GM18526 (cell line): Measurements from ENCODE around the gene FLYWCH2.

Experiments
- POLR2A ChIP-seq: IDR thresholded peaks from 3 replicates; pipeline ENCODE4 v1.6.1; 2011; ENCODE audit not compliant: insufficient read length; ENCODE audit errors: extremely low read depth

Gene FLYWCH2

GRCh38 chr16:2912330-2913199 lies 29.6 kb downstream of the FLYWCH2 start:
- TF ChIP-seq POLR2A = no peak

- no peak for TF ChIP-seq POLR2A
These were observed 30.6 kb downstream of the FLYWCH2 start for GRCh38 chr16:2913603-2914002.

DNA sequence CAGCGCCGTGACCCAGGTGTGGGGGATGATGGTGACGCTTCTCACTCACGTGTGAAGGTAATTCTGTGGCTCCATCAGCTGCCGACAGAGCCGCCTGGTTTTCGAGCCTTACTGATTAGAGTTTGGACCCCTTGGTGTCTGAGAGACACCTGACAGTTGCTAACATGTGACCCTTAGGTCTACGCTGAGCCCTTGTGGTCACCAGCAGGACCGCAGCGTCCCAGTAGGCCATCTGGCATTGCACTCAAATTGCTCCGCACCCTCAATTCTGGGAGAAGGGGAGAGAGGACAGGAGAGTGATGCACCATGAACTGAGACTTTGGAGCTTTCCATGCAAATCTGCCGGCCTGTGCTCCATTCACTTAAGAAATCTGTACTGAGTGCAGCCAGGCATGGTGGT lies 31.2 kb downstream of the FLYWCH2 start:
- TF ChIP-seq POLR2A = no peak

DNA sequence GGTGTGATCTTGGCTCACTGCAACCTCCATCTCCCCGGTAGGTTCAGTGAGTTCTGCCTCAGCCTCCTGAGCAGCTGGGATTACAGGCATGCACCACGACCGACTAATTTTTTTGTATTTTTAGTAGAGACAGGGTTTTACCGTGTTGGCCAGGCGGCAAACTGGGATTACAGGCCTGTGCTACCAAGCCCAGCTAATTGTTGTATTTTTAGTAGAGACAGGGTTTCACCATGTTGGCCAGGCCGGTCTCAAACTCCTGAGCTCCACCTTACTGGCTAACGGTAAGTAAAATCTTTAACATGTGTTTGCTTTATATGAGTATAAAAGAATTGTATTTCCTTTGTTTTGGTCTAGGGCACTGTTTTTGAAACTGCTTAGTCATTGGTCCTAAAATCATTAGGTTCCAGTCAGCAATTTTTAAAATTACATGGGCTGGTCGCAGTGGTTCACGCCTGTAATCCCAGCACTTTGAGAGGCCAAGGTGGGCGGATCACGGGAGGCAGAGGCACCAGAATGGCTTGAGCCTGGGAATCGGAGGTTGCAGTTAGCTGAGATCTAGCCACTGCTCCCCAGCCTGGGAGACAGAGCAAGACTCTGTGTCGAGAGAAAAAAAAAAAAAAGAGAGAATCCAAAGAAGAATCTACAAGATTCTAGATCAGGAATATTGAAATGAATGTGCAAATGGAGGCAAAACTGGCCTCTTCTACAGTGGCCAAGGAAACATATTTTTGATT lies 32.3 kb downstream of the FLYWCH2 start:
- no peak for TF ChIP-seq POLR2A

GRCh38 chr16:2919511-2920255 lies 36.7 kb downstream of the FLYWCH2 start:
- no peak for TF ChIP-seq POLR2A

- TF ChIP-seq POLR2A = no peak
These were observed 40.5 kb downstream of the FLYWCH2 start for GRCh38 chr16:2923481-2923880.

GRCh38 chr16:2924901-2925755 lies 42.1 kb downstream of the FLYWCH2 start:
- TF ChIP-seq POLR2A = no peak

GRCh38 chr16:2925951-2926649 lies 43.1 kb downstream of the FLYWCH2 start:
- no peak for TF ChIP-seq POLR2A

DNA sequence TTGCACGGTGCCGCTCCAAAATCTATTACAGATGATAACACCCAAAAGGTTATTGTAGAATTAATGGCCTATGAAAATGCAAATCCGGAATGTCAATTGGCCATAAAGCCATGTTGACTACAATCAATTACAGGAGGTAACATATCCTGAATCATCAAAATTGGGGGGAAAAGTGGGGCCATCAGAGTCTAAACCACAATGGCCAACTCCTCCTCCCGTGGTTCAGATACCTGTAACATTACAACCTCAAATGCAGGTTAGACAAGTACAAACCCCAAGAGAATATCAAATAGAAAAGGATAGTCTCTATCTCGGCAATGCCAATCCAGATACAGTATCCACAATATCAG lies 43.6 kb downstream of the FLYWCH2 start:
- no peak for TF ChIP-seq POLR2A

DNA sequence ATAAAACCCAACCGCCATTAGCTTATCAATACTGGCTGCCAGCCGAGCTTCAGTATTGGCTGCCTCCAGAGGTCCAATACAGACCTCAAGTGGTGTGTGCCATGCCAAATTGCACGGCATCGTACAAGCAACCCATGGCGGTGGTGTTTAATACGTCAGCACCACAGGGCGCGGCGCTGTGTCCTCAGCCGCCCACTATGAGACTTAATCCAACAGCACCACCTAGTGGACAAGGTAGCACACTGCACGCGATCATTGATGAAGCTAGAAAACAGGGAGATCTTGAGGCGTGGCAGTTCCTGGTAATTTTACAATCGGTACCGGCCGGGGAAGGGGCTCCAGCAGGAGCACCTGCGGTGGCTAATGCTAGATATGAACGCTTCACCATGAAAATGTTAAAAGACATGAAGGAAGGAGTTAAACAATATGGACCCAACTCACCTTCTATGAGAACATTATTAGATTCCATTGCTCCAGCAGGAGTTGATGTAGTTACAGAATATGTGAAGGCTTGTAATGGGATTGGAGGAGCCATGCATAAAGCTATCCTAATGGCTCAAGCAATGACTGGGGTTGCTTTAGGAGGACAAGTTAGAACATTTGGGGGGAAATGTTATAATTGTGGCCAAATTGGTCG lies 44.1 kb downstream of the FLYWCH2 start:
- TF ChIP-seq POLR2A = no peak

GRCh38 chr16:2928796-2929195 lies 45.8 kb downstream of the FLYWCH2 start:
- no peak for TF ChIP-seq POLR2A

GRCh38 chr16:2929693-2930092 lies 46.7 kb downstream of the FLYWCH2 start:
- no peak for TF ChIP-seq POLR2A

- no peak for TF ChIP-seq POLR2A
These were observed 47.2 kb downstream of the FLYWCH2 start for GRCh38 chr16:2930236-2930635.

GRCh38 chr16:2933136-2933535 lies 50.1 kb downstream of the FLYWCH2 start:
- no peak for TF ChIP-seq POLR2A
